ENCODE measurements around the gene LRRK1.

Gene LRRK1

DNA sequence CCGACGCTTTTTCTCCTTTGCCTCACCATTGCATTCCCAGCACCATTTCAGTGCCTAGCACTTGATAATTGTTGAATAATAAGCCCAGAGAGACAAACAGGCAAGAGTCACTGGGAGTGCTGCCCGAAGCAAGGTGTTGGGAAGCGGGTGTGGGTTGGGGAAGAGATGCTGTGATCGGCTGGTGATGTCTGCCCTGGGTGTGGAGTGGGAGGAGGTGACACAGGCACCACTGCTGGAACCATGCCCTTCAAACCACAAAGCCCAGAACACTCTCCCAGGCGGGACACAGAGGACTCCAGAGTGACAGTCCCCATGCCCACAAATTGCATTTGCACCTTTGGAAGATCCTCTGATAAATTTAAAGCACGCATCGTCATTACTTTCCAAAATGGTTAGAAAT lies 184.4 kb downstream of the LRRK1 start:
- TF ChIP-seq CTCF (IDR thresholded peaks at IDR 0.05; ENCODE audit: low read length) (no peak), EZH2 (IDR thresholded peaks at IDR 0.05; ENCODE audit: borderline replicate concordance, low read length) (no peak)
- no peaks in the 10 kb centered on the region for H3K9me2 ChIP-seq (ENCODE audit: low read depth, low read length)
- no peaks in the 10 kb centered on the region for H4K20me1 ChIP-seq (ENCODE audit: insufficient read depth, low read length)
- H3K4me3 ChIP-seq (ENCODE audit: low read depth, low read length, poor library complexity, severe bottlenecking): no peak overlapping the region
- H3K79me2 ChIP-seq (ENCODE audit: insufficient read depth, low read length): no peaks in the 10 kb centered on the region
- no peaks in the 10 kb centered on the region for H3F3A ChIP-seq (ENCODE audit: insufficient read depth, low read length)
- no peaks in the 10 kb centered on the region for H3K4me1 ChIP-seq (ENCODE audit: insufficient read depth, low read length, severe bottlenecking)
- H3K9me3 ChIP-seq (ENCODE audit: low read length): no peaks in the 10 kb centered on the region
- H3K4me2 ChIP-seq (ENCODE audit: low read length): no peak overlapping the region
- no peak overlapping the region for H3K9ac ChIP-seq (ENCODE audit: low read length)
- no peak overlapping the region for H2AFZ ChIP-seq (ENCODE audit: low read length)
- H3K27me3 ChIP-seq (ENCODE audit: insufficient read depth, low read length): peaks cover 3% of the 10 kb centered on the region; the same call in 1 of the 2 replicates
- no peak overlapping the region for H3K27ac ChIP-seq (ENCODE audit: low read depth, low read length, poor library complexity, severe bottlenecking)
- H3K36me3 ChIP-seq (ENCODE audit: insufficient read depth, low read length): no peaks in the 10 kb centered on the region; the same call in 1 of the 2 replicates

GRCh38 chr15:101104141-101104540 lies 185.0 kb downstream of the LRRK1 start:
- Histone ChIP-seq H3F3A (ENCODE audit: insufficient read depth, low read length) (no peaks in the 10 kb centered on the region), H3K4me3 (ENCODE audit: low read depth, low read length, poor library complexity, severe bottlenecking) (no peak overlapping the region), H3K9ac (ENCODE audit: low read length) (no peak overlapping the region), H3K9me3 (ENCODE audit: low read length) (no peaks in the 10 kb centered on the region), H3K27ac (ENCODE audit: low read depth, low read length, poor library complexity, severe bottlenecking) (no peak overlapping the region), H3K79me2 (ENCODE audit: insufficient read depth, low read length) (no peaks in the 10 kb centered on the region), H3K4me1 (ENCODE audit: insufficient read depth, low read length, severe bottlenecking) (no peaks in the 10 kb centered on the region), H4K20me1 (ENCODE audit: insufficient read depth, low read length) (no peaks in the 10 kb centered on the region), H2AFZ (ENCODE audit: low read length) (no peak overlapping the region), H3K27me3 (ENCODE audit: insufficient read depth, low read length) (peaks cover 4% of the 10 kb centered on the region; the same call in 1 of the 2 replicates), H3K36me3 (ENCODE audit: insufficient read depth, low read length) (no peaks in the 10 kb centered on the region; the same call in 1 of the 2 replicates), H3K4me2 (ENCODE audit: low read length) (no peak overlapping the region), H3K9me2 (ENCODE audit: low read depth, low read length) (no peaks in the 10 kb centered on the region)
- TF ChIP-seq CTCF (IDR thresholded peaks at IDR 0.05; ENCODE audit: low read length) (no peak), EZH2 (IDR thresholded peaks at IDR 0.05; ENCODE audit: borderline replicate concordance, low read length) (no peak)

DNA sequence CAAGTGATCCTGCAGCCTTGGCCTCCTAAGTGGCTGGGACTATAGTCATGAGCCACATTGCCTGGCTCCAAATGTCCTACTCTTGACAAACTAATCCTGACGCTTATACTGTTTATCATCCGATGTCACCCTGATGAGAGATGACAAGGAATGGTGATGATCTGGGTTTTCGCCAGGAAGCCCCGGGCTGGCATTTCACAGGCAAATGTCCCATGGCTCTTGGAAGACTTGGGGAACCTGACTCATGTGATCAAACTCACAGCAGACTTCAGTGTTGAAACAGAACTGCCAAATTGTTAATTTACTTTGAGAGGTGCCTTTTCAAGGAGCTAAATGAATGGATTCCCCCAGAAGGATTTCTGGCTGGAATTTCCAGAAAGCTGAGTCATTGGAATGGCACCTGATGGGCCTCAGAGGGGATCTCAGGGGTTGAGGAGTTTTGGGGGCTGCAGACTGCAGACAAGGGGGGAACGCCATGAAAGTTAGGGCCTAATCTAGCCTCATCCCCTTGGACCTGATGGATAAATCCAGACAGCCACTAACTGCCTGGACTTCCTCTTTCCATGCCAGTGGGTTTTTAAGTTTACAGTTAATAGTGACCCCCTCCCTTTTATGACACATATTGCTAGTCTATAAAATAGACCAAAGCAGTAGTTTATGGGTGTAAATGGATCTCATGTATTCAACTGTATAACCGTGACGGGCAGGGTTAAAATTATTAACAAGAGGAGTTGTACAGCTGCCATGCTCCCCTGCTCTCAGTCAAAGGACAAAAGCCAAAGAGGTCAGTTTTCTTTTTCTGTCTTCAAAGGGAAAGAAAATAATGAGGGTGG lies 186.1 kb downstream of the LRRK1 start:
- Histone ChIP-seq H3K4me2 (ENCODE audit: low read length) (no peak overlapping the region), H3K9me3 (ENCODE audit: low read length) (no peaks in the 10 kb centered on the region), H3K4me3 (ENCODE audit: low read depth, low read length, poor library complexity, severe bottlenecking) (no peak overlapping the region), H3K79me2 (ENCODE audit: insufficient read depth, low read length) (no peaks in the 10 kb centered on the region), H3K9me2 (ENCODE audit: low read depth, low read length) (no peaks in the 10 kb centered on the region), H2AFZ (ENCODE audit: low read length) (no peak overlapping the region), H3F3A (ENCODE audit: insufficient read depth, low read length) (no peaks in the 10 kb centered on the region), H3K9ac (ENCODE audit: low read length) (no peak overlapping the region), H3K27ac (ENCODE audit: low read depth, low read length, poor library complexity, severe bottlenecking) (no peak overlapping the region), H3K27me3 (ENCODE audit: insufficient read depth, low read length) (peaks cover 4% of the 10 kb centered on the region; the same call in 1 of the 2 replicates), H3K4me1 (ENCODE audit: insufficient read depth, low read length, severe bottlenecking) (no peaks in the 10 kb centered on the region), H3K36me3 (ENCODE audit: insufficient read depth, low read length) (no peaks in the 10 kb centered on the region; the same call in 1 of the 2 replicates), H4K20me1 (ENCODE audit: insufficient read depth, low read length) (no peaks in the 10 kb centered on the region)
- TF ChIP-seq EZH2 (IDR thresholded peaks at IDR 0.05; ENCODE audit: borderline replicate concordance, low read length) (no peak), CTCF (IDR thresholded peaks at IDR 0.05; ENCODE audit: low read length) (no peak)
